Epidermal melanocyte (primary cell): Measurements from ENCODE around the gene SLC25A25.
"Not testable (repeated sequence)": the region's sequence is repeated elsewhere in the genome, so short reads cannot be mapped to it uniquely, and the experiment has no call there.

ENCODE experiments used
- DNase-seq: peaks from one replicate; pipeline ENCODE4 v3.0.0; 2011; ENCODE audit warnings: low spot score; ENCODE audit not compliant: insufficient read length

The SLC25A25 gene

GRCh38 chr9:128109050-128109709, 41.1 kb downstream of the SLC25A25 start:
- DNase-seq: no peak

- DNase-seq: not testable (repeated sequence)
Measured at GRCh38 chr9:128111726-128112125, 43.7 kb downstream of the SLC25A25 start.

- no peak for DNase-seq
Measured at GRCh38 chr9:128113526-128114325, 45.7 kb downstream of the SLC25A25 start.

GRCh38 chr9:128114326-128115186, 46.5 kb downstream of the SLC25A25 start:
- no peak for DNase-seq

GRCh38 chr9:128115187-128116103, 47.4 kb downstream of the SLC25A25 start:
- no peak for DNase-seq

GRCh38 chr9:128116104-128117083, 48.4 kb downstream of the SLC25A25 start:
- no peak for DNase-seq

GRCh38 chr9:128117613-128118471, 49.8 kb downstream of the SLC25A25 start:
- DNase-seq: peak; percentile 95

GRCh38 chr9:128118472-128118857, 50.4 kb downstream of the SLC25A25 start:
- DNase-seq: no peak

GRCh38 chr9:128118971-128119665, 51.1 kb downstream of the SLC25A25 start:
- DNase-seq: no peak

- DNase-seq: no peak
Measured at GRCh38 chr9:128120061-128120740, 52.2 kb downstream of the SLC25A25 start.

GRCh38 chr9:128120741-128121465, 52.9 kb downstream of the SLC25A25 start:
- no peak for DNase-seq

GRCh38 chr9:128121466-128121810, 53.4 kb downstream of the SLC25A25 start:
- DNase-seq: no peak

GRCh38 chr9:128121924-128122808, 54.1 kb downstream of the SLC25A25 start:
- DNase-seq: no peak

GRCh38 chr9:128122809-128123175, 54.8 kb downstream of the SLC25A25 start:
- no peak for DNase-seq

- DNase-seq: no peak
Measured at GRCh38 chr9:128123451-128124080, 55.5 kb downstream of the SLC25A25 start.

- DNase-seq: no peak
Measured at GRCh38 chr9:128124451-128124850, 56.4 kb downstream of the SLC25A25 start.
